ENCODE measurements around the gene MAGI2.

MAGI2 gene

GRCh38 chr7:78052112-78052511 is 1401.4 kb downstream of the MAGI2 start:
- DNase-seq, result no peak

GRCh38 chr7:78047800-78048199 is 1405.7 kb downstream of the MAGI2 start:
- DNase-seq, result no peak

GRCh38 chr7:78043159-78043558 is 1410.3 kb downstream of the MAGI2 start:
- DNase-seq, result no peak

GRCh38 chr7:78041423-78041822 is 1412.0 kb downstream of the MAGI2 start:
- DNase-seq, result no peak

- DNase-seq, result peak; percentile 57
These were observed 1413.4 kb downstream of the MAGI2 start for GRCh38 chr7:78039790-78040776.

- no peak for DNase-seq
These were observed 1414.9 kb downstream of the MAGI2 start for GRCh38 chr7:78038465-78039080.

GRCh38 chr7:78037603-78038002 is 1415.9 kb downstream of the MAGI2 start:
- DNase-seq, result no peak

GRCh38 chr7:78033410-78033809 is 1420.1 kb downstream of the MAGI2 start:
- DNase-seq, result no peak

GRCh38 chr7:78026492-78026891 is 1427.0 kb downstream of the MAGI2 start:
- DNase-seq, result no peak

- DNase-seq, result no peak
These were observed 1428.9 kb downstream of the MAGI2 start for GRCh38 chr7:78024591-78024990.

- no peak for DNase-seq
These were observed 1430.3 kb downstream of the MAGI2 start for GRCh38 chr7:78023191-78023590.

GRCh38 chr7:78022165-78022564 is 1431.3 kb downstream of the MAGI2 start:
- DNase-seq, result no peak

- DNase-seq, result no peak
These were observed 1432.6 kb downstream of the MAGI2 start for GRCh38 chr7:78020874-78021249.

- peak; percentile 34 for DNase-seq
These were observed 1433.2 kb downstream of the MAGI2 start for GRCh38 chr7:78020136-78020873.

- DNase-seq, result peak; percentile 66
These were observed 1433.9 kb downstream of the MAGI2 start for GRCh38 chr7:78019447-78020135.

GRCh38 chr7:78018641-78019446 is 1434.6 kb downstream of the MAGI2 start:
- no peak for DNase-seq

- DNase-seq, result no peak
These were observed 1435.8 kb downstream of the MAGI2 start for GRCh38 chr7:78017591-78018100.

- DNase-seq, result no peak
These were observed 1437.8 kb downstream of the MAGI2 start for GRCh38 chr7:78015574-78016260.

GRCh38 chr7:78014401-78014800 is 1439.1 kb downstream of the MAGI2 start:
- no peak for DNase-seq

GRCh38 chr7:78013386-78013785 is 1440.1 kb downstream of the MAGI2 start:
- DNase-seq, result no peak

- no peak for DNase-seq
These were observed 1441.8 kb downstream of the MAGI2 start for GRCh38 chr7:78011642-78012041.
